IMR-90 (cell line): Measurements from ENCODE around the gene ZNF43.

ENCODE experiments used
- POLR2A ChIP-seq: IDR thresholded peaks from 2 replicates; pipeline ENCODE4 v1.6.1; 2012; ENCODE audit warnings: mild to moderate bottlenecking, low read depth, low read length
- SMC3 ChIP-seq: fragments of 150-350 bp; IDR thresholded peaks from 2 replicates; pipeline ENCODE4 v1.6.1; 2016; ENCODE audit warnings: low read depth, mild to moderate bottlenecking, antibody characterized with exemption, low read length, moderate library complexity

DNA sequence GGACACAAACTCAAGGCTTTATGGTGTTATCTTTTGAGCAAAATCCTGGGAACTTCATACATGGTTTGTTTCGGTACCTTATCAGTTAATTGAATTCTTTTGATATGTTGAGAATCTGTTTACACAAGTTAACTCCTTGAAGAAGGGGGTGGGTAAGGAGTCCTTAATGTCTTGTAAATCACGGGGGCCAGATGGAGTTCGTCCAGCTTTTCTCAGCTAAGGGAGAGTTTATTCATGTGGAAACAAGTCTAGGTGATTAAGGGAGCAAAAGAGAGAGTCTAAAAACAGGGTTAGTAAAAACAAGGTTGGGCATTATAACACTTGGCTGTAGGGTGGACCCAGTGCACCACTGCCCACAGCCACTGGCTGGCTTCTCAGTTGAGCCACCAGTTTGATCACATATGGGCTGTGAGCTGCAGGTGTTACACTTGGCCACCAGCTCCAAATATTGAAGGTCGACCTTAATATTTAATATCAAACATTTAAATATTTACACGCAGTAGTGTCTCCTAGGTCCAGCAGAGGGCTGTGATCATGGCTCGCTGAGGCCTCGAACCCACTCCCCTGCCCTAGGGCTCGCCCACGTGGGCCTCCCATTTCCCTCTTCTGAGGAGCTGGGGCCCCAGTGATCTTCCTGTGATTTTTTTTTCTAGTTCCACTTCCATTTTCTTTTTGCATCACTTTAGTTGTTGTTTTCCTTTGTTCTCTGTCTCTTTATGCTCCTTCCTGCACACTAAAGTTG, 21.0 kb upstream of the ZNF43 start:
- TF ChIP-seq POLR2A (no peak), SMC3 (no peak)
